ENCODE data around the gene EIF2S2.
"Not testable (repeated sequence)": the region's sequence is repeated elsewhere in the genome, so short reads cannot be mapped to it uniquely, and the experiment has no call there.

Gene EIF2S2

GRCh38 chr20:34111702-34112599 lies at the start of gene EIF2S2:
Gene EIF2S2, minus strand, starts transcription at chr20:34112243. Its CDS starts 133 bp downstream, at chr20:34112110.
- DNase-seq, result peak; percentile 99

GRCh38 chr20:34157697-34158096 lies 45.7 kb upstream of the EIF2S2 start:
- not testable (repeated sequence) for DNase-seq

GRCh38 chr20:34155836-34156235 lies 43.8 kb upstream of the EIF2S2 start:
- DNase-seq, result no peak

- not testable (repeated sequence) for DNase-seq
Measured at GRCh38 chr20:34153169-34153568, 41.1 kb upstream of the EIF2S2 start.

- not testable (repeated sequence) for DNase-seq
Measured at GRCh38 chr20:34152073-34152472, 40.0 kb upstream of the EIF2S2 start.

GRCh38 chr20:34150306-34151000 lies 38.4 kb upstream of the EIF2S2 start:
- no peak for DNase-seq

GRCh38 chr20:34145280-34145819 lies 33.3 kb upstream of the EIF2S2 start:
- no peak for DNase-seq

- peak; percentile 18 for DNase-seq
Measured at GRCh38 chr20:34143951-34144350, 31.9 kb upstream of the EIF2S2 start.

GRCh38 chr20:34142121-34142520 lies 30.1 kb upstream of the EIF2S2 start:
- no peak for DNase-seq

GRCh38 chr20:34141293-34141692 lies 29.2 kb upstream of the EIF2S2 start:
- no peak for DNase-seq

- DNase-seq, result peak; percentile 39
Measured at GRCh38 chr20:34135525-34136275, 23.7 kb upstream of the EIF2S2 start.

- not testable (repeated sequence) for DNase-seq
Measured at GRCh38 chr20:34133365-34133860, 21.4 kb upstream of the EIF2S2 start.

- not testable (repeated sequence) for DNase-seq
Measured at GRCh38 chr20:34132943-34133342, 20.9 kb upstream of the EIF2S2 start.

GRCh38 chr20:34132491-34132890 lies 20.4 kb upstream of the EIF2S2 start:
- DNase-seq, result not testable (repeated sequence)

GRCh38 chr20:34131491-34131890 lies 19.4 kb upstream of the EIF2S2 start:
- no peak for DNase-seq

GRCh38 chr20:34129518-34130162 lies 17.6 kb upstream of the EIF2S2 start:
- peak; percentile 88 for DNase-seq

- DNase-seq, result no peak
Measured at GRCh38 chr20:34127792-34128191, 15.7 kb upstream of the EIF2S2 start.

- no peak for DNase-seq
Measured at GRCh38 chr20:34124469-34125249, 12.6 kb upstream of the EIF2S2 start.

GRCh38 chr20:34123309-34123708 lies 11.3 kb upstream of the EIF2S2 start:
- no peak for DNase-seq

GRCh38 chr20:34122274-34122980 lies 10.4 kb upstream of the EIF2S2 start:
- DNase-seq, result no peak

- no peak for DNase-seq
Measured at GRCh38 chr20:34120213-34120612, 8.2 kb upstream of the EIF2S2 start.

Data from DMS53 (cell line).